A549 treated with DMSO at 1 μM for 4 hours (cell line): ENCODE results near the gene MRM2. TPM values are rescaled to one million over a fixed set of nuclear protein-coding genes. Genes with fewer than 3 reads are reported as not detected.

Source experiments
- total RNA-seq: library from RNA; stranded (reverse); fragments of 200-300 nt; extraction: Qiagen RNA extraction; gene quantifications from 5 replicates; pipeline ENCODE4 v1.2.3, GENCODE V29; 2022; ENCODE audit warnings: low read depth

Gene MRM2
- 50.5 to 58.6 TPM (median 54.4 TPM) in 5 replicates for total RNA-seq

GRCh38 chr7:2241580-2242540 lies at the start of gene MRM2, which contains the start of gene NUDT1:
Gene MRM2, minus strand, starts transcription at chr7:2242205. Its CDS starts 36 bp downstream, at chr7:2242169.
Gene NUDT1, plus strand, starts transcription at chr7:2242226. Its CDS starts 2,349 bp downstream, at chr7:2244575.

GRCh38 chr7:2232766-2233520 lies 9.1 kb downstream of the MRM2 start, which contains the start of gene MAD1L1:
Gene MAD1L1, minus strand, starts transcription at chr7:2232945. Its CDS starts 2,812 bp downstream, at chr7:2230133.

Other genes starting within 250 kb of the MRM2 start
- 12.8 to 28.0 TPM (median 22.7 TPM) in 5 replicates for gene MAD1L1, start 9.3 kb downstream of the MRM2 start, total RNA-seq
- 88.3 to 105 TPM (median 95.4 TPM) in 5 replicates for gene NUDT1, start within 50 bp of the MRM2 start, total RNA-seq
- gene SNX8, start 72.2 kb upstream of the MRM2 start, total RNA-seq, result 38.1 to 69.3 TPM (median 65.8 TPM) in 5 replicates
- gene EIF3B, start 112.6 kb upstream of the MRM2 start, total RNA-seq, result 223 to 278 TPM (median 232 TPM) in 5 replicates
- 6.5 to 13.8 TPM (median 12.2 TPM) in 5 replicates for gene CHST12, start 161.4 kb upstream of the MRM2 start, total RNA-seq
- gene GRIFIN, start 234.2 kb upstream of the MRM2 start, total RNA-seq, result not detected in 5 replicates